HG02571 (cell line): ENCODE measurements around the gene PNPO.

Experiments
- ATAC-seq: cut with Tn5 transposase; IDR thresholded peaks from one replicate; pipeline ENCODE4 v1.9.1; 2021; ENCODE audit warnings: mild to moderate bottlenecking, moderate library complexity; ENCODE audit not compliant: unreplicated experiment

Gene PNPO

DNA sequence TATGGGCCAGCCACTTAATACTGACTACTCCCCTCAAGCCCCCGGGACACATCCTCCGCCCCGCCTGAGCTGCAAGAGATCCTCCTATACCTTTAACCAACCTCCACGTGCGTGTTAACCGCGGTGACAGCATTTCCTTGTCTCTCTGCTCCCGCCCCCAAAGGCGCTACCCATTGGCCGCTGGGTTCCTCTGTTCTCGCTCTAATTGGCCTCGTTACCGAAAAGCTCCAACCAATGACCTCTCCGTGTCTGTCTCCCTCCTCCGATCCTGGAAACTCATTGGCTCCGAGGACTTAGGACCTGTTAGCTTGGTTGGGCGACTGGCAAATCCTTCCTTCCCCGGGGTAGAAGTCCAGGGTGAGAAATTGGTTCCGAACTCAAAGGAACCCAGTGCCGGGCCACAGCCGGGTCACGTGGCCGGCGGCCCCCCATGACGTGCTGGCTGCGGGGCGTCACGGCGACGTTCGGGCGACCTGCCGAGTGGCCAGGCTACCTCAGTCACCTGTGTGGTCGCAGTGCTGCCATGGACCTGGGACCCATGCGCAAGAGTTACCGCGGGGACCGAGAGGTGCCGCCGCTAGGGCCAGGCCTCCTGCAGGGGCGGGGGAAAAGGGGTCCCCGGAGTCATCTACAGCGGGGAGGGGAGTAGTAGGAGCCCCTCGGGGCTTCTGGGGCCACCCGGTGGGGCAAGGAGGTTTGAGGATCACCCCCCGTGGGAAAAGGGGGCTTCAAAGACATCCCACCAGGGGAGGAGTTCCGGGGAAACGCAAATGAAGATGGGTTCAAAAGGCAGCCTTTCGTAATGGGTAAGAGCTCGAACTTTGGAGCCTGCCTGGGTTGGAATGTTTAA, at the start of gene PNPO:
Gene PNPO (plus strand): TSS at position 326 of the 850 bp plus-strand sequence. CDS start 105 bp downstream, at position 431.
- ATAC-seq, result peak; percentile 92

DNA sequence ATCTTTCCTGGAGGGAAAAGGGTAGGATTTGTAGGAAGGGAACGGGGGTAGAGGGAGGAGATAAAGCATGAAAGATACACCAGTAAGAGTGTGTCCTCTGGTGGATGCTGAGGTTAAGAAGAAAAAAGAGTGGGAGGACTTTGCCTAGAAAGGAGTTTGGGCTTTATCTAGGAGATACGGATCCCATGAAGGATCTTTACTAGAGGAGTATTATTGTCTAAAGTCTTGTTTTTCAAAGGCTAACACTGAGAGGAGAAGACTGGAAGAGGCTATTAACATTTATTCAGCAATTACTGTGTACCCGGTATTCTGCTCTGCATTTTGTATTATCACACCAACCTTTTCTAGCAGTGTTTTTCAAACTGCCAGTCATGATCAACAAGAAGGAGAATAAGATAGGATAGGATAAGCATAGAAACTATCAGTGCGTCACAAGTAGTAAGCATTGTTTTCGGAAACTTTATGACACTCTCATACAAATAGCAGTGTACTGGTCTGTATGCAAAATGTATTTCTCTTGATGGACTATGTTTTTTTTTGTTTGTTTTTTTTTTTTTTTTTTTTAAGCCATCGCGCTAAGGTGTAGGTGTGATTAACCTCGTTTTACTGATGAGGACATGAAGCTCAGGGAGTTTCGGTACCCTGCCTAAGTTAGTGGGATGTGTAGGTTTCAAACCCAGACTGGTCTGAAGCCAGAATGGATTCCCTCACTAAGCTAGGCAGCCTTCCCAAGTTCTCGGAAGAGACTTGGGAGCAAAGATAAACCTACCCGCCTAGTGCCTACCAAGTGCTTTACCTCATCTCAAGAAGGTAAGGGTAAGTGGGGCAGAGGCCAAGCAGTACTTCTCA, 46.6 kb upstream of the PNPO start:
- no peak for ATAC-seq

DNA sequence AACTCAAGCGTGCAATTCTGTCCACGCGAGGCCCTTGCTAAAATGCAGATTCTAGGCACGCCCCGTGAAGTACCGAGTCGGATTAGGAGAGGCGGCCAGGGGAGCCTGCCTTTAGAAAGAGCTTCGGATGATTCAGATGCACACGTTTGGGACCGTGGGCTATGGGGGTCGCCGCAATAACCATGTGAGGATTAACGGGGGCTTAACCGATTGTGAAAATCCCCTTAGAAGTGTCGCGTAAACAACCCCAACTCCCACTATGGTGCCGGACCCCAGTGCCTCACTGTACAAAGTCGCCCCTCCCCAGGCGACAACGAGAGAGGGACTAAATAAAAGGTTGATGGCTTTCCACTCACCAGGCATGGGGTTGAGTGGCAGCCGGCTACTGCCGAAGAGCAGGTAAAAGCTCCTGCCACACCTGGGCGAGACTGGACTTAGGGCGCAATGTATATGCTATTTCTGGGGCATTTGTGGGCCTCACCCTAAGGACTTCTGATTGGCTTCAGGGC, 46.0 kb upstream of the PNPO start:
- ATAC-seq, result no peak

DNA sequence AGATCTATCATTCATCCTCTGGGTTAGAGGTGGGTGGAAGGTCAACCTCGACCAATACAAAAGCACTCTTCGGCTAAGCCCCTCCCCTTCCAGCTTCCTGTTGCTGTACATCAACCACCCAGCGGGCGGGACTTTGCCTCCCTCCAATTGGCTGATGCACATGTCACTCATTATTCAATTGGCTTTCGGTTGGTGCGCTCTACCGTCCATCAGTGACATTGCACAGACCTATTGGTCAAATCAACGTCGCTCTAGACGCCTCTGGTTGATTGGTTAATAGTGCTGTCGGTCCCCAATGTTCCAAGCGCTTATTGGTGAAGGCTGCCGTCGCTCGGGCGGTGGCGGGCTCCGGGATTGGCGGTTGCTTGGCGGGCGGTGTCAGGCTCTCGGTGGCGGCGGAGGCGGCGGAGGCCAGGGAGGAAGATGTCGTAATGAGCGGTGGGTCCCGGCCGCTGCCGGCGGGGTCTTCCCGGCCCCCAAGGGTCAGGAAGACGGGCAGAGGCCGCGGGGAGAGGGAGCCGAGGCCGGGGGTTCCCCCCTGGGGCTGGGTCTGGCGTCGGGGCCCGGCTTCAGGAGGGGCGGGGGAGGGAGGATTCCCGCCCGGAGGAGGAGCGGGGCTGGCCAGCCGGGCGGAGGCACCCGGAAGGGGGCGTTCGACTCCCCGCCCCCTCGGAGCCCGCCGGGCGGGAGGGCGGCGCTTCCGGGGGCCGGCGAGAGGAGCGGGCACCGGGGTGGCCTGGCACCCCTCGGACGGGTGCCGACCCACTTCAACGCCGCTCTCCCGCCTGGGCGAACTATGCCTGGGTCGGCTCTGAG, 45.3 kb upstream of the PNPO start, which contains the start of gene SP2:
Gene SP2 (plus strand): TSS at position 381 of the 816 bp plus-strand sequence. CDS start 51 bp downstream, at position 432.
- peak; percentile 87 for ATAC-seq

DNA sequence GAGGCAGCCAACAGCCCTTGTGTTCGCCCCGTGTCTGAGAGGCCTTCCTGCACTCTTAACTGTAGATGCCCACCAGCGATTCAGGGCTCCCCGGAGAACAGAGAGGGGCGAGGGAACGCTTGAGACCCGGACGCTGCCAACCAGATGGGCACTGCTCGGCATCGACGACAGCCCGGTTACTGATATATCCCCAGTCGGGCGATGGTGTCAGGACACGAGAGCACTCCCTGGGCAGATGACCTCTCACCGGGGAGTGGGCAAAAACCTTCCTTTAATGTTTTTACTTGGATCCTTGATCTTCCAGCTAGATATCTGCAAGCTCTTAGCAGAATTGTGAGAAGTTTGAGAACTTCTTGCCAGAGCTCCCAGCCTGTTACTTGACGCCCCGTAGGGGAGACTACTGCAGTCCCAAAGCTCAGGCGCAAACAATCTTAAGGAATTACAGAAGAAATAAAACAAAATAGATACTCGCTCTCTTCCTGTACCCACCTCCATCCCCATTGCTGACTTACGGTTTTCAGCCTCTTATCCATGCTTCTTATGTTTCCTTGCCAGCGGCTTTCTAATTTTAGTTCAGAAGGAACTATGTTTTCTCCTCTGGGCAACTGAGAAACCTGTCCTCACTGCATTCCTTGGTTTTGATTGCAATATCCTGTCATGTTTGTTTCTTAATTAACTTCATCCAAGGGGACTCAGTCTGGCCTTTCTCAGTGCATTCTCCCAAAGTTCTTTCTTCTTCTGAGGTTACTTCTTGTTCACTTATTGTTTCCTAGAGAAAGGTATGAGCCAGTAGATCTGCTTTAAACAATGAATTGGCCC, 44.5 kb upstream of the PNPO start:
- no peak for ATAC-seq

DNA sequence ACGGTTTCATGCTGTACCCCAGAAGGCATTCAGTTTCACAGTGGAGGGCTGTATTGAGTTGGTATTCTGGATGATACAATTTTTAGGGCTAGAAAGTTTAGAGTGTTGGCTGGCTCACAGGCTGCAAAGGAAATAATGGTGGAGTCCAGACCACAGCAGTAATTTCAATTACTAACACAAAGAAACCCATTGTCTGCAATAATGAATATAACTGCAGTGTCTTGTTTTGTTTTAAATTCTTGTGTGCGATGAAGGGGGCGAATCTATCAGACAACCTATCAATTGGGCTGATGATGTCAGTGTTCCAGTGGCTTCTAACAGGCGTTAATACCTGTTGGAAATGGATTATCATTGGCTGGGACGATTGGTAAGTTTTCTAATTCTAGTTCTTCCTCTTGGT, 43.8 kb upstream of the PNPO start:
- no peak for ATAC-seq

DNA sequence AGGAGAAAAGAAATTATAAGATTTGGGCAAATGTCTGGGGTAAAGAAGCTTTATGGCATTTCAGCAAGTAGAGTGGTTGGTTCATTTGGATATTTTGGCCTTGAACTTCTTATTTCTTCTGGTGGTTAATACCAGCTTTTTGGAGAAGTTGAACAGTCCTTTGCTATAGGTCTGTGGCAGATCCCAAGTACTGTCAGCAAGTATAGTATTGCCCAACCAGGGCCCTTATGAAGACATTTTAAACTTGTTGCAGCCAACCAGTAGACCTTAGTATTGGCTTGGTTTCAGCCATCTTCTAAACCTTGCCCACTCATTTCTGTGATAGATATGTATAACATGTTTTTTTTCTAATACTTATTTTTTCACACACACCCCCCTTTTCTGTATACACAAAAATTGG, 43.1 kb upstream of the PNPO start:
- ATAC-seq, result no peak

DNA sequence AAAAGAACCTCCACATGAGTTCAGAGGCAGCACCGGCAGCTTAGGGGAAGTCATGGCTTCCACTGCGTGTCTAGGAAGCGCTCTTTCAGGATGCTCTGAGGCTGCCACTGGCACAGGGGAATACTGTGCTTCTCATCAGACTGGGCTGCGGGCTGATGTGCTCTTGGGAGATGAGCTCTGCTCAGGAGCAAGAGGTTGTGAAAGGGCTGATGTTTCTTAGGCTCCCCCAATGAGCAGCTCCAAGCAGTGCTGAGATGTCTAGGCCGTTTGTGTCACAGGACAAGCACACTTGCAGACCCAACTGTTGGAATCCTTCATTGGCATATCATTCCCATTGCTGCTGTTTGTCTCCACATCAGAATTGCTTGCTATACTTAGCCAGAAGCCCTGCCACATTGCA, 41.7 kb upstream of the PNPO start:
- ATAC-seq, result no peak

DNA sequence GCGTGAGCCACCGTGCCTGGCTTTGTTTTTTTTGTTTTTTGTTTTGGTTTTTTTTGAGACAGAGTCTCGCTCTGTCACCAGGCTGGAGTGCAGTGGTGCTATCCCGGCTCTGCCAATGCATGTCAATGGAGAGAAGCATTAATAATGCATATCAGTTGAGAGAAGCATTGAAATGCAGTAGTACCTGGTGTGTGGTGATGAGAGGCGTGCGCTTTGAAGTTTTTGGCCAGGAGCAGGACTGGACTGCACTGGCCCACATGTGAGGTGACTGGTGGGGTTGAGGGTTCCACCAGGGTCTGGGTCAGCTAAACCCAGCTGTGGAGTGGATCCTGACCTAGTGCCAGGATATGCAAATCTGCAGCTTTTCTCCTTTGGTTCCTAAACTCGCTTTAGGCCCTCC, 39.9 kb upstream of the PNPO start:
- ATAC-seq, result no peak

DNA sequence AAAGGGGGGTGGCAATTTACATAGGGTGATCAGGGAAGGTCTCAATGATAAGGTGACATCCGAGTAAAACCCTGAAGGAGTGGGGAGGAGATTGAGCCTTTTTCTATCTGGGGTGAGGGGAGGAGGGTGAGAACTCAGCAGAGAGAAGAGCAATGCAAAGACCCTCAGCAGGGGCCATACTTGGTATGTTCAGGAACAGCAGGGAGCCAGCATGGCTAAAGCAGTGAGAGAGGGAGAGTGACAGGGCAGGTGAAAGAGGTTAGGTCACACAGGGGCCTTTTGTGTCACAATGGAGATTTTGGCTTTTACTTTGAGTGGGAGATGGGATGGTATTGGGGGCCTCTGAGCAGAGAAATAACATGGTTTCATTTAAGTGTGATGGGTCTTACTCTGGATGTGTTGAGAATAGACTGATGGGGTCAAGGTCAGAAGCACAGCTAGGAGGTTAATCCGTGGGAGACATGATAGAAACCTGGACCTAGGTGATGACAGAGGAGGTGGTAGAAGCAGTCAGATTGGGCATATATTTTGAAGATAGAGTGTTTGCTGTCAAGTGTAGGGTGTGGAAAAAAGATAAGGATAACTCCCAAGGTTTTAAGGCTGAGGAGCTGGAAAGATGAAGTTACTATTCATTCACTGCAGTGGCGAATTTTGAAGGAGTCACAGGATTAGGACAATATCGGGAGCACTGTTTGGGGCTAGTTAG, 39.2 kb upstream of the PNPO start:
- ATAC-seq, result no peak

DNA sequence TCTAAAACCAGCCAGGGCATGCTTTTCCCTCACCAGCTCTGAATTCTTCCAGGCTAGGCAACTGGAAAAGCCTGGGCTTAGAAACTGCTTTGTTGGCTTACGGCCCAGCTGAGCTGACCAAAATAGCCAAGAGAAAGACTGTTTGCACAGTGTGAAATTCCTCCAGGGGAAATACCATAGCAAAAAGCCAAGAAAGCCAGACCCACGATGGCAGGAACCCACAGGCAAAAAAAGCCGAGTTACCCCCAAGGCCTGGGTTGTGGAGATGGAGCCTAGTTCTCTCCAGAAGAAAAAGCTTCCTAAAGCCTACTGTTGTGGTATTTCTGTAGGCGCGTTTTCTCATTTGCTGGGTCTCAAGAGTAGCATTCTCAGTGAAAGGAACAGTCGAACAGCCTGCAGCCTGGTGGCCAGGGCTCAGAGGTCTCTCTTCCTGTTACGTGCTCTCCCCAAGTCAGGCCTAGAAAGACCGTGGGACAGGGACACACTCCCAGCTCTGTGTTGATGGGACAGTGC, 36.1 kb upstream of the PNPO start:
- ATAC-seq, result no peak

DNA sequence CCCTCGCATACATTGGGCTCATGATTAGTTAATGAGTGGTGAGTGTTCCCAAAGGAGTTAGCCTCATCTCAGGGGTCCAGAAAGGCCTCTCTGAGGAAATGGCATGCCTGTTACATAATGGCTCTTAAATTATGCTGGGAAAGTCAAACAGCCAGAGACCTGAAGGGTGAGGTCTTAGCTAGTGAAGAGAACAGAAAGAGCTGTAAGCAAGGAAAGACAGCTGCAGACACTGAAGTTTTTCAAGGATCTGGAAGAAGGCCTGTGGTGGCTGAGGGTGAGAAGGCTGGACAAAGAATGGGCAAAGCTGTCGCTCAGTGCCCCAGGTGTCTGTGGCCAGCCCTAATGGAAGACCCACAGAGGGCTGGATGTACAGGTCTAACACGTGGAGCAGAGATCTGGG, 34.9 kb upstream of the PNPO start:
- no peak for ATAC-seq

DNA sequence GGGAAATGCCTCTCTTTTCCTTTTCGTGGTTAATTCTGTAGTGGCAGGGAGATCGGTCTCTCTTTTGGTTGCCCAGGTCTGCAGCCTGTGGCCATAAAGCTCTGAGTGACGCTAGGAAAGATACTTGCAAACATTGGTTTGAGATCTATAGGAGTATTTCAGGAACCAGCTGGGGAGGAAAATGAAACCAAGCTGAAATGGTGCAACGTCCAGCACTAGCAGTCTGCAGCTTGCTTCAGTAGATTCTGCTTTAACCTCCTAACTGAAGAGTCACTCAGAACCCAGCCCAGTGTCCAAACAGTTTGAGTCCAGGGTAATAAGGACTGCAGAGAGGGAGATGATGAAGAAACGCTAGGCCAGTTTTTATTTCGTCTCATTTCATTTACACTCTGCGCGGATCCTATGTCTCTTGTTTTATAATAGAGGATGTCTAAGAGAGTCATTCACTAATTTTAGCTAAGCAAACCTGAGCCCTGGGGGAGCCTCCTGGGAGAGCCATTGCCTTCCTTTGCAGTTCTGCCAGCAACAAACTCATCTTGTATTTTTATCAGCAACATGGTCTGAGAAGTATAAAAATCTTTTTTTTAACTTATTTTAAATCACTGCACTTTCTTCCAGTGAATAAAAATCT, 33.3 kb upstream of the PNPO start:
- ATAC-seq, result no peak

DNA sequence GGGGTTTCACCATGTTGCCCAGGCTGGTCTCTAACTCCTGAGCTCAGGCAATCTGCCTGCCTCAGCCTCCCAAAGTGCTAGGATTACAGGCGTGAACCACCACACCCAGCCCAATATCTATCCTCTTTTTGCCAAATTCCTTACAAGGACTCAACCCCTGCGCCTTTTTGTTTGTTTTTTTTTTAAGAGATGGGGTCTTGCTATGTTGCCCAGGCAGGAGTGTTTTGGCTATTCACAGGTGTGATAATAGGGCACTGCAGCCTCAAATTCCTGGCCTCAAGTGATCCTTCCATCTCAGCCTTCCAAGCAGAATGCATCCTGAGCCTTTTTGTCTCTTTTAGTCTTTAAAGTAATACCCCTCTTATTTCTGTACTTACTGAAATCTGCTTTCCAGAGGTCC, 28.3 kb upstream of the PNPO start:
- ATAC-seq, result no peak

DNA sequence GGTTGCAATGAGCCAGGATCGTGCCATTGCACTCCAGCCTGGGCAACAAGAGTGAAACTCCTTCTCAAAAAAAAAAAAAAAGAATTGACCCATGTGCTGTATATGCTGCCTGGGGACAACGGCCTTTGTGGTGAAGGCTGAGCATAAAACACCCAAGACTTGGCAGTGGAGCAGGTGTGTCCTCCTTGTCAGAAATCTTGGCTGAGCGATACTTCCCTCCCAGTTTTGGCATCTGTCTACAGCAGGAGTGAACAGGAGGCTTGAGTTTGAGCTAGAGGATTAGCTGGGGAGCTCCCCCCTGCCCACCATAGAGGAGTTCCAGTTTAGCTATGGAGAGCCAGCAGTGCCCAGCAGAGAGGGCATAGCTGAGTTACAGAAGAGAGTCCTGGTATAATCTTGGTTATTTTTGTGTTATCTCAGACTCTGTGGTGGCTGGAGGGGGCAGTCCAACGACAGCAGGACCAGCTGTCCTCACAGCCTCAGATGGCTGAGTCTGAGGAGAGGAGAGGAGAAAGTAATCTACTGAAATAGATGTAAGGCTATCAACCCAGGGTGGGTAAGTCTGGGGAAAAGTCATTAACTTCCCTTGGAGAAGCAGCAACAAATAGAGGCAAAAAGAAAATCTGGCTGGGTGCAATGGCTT, 26.9 kb upstream of the PNPO start:
- ATAC-seq, result no peak

DNA sequence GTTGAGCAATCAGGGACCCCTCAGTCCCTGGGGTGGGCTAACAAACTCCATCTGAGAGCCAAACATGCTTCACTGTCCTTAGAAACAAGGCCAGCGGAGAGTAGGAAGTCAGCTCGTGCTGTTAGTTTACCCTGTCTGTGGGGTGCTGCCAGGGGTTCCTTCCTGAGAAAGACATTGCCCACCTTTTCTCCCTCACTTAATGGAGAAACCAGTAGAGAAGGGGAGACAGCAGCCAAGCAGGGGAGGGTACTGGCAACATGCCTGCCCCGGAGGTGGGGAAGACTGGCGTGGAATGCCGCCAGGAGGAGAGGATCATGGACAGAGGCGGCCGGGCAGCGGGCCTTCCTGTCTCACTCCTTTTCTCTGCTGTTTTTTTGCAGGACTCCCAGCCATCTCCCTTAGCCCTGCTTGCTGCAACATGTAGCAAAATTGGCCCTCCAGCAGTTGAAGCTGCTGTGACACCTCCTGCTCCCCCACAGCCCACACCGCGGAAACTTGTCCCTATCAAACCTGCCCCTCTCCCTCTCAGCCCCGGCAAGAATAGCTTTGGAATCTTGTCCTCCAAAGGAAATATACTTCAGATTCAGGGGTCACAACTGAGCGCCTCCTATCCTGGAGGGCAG, 25.5 kb upstream of the PNPO start:
- no peak for ATAC-seq

DNA sequence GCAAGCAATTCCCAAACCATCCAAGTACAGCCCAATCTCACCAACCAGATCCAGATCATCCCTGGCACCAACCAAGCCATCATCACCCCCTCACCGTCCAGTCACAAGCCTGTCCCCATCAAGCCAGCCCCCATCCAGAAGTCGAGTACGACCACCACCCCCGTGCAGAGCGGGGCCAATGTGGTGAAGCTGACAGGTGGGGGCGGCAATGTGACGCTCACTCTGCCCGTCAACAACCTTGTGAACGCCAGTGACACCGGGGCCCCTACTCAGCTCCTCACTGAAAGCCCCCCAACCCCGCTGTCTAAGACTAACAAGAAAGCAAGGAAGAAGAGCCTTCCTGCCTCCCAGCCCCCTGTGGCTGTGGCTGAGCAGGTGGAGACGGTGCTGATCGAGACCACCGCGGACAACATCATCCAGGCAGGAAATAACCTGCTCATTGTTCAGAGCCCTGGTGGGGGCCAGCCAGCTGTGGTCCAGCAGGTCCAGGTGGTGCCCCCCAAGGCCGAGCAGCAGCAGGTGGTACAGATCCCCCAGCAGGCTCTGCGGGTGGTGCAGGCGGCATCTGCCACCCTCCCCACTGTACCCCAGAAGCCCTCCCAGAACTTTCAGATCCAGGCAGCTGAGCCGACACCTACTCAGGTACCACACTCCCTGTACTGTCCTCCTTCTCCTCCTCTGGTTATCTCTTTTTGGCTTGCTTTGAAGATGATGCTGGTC, 24.7 kb upstream of the PNPO start:
- ATAC-seq, result no peak
